SK-MEL-5 (cell line): Measurements from ENCODE around the gene OR2K2. TPM values are rescaled to one million over a fixed set of nuclear protein-coding genes. Genes with fewer than 3 reads are reported as not detected.
"Not testable (repeated sequence)": the region's sequence is repeated elsewhere in the genome, so short reads cannot be mapped to it uniquely, and the experiment has no call there.

Experiments used
- DNase-seq: peaks from one replicate; pipeline ENCODE4 v3.0.0-alpha.2; 2016; ENCODE audit warnings: low read depth, low spot score
- in situ Hi-C: cut with HindIII; loops from 2 replicates; pipeline ENCODE4 v1.10.0; 2016; ENCODE audit warnings: low sequenced_read_pairs, high pct_unique_total_duplicates, low pct_unique_long_range_greater_than_20kb
- polyA plus RNA-seq, 2 experiments: library from polyadenylated mRNA; depleted of rRNA; stranded (reverse); fragments of >200 nt; gene quantifications; 2 replicates each; pipeline ENCODE4 v1.2.3, GENCODE V29; 2015
- total RNA-seq: library from RNA; depleted of rRNA; stranded (reverse); fragments of >200 nt; shearing (Covaris generic); gene quantifications from 2 replicates; pipeline ENCODE4 v1.2.3, GENCODE V29; 2014; rRNA removed

Gene OR2K2
- not detected in 2 replicates for total RNA-seq
- polyA plus RNA-seq (2015; cell fraction: cytosol; rRNA removed) = not detected in 2 replicates
- polyA plus RNA-seq (2015; cell fraction: nucleus; rRNA removed) = not detected in 2 replicates

GRCh38 chr9:111330124-111330523 lies at the start of gene OR2K2:
TSS of gene OR2K2 (minus strand) at chr9:111330224. CDS start at chr9:111328433, 1,791 bp downstream.
- in situ Hi-C loops = no loop called here
- no peak for DNase-seq

- in situ Hi-C loops = no loop called here
- no peak for DNase-seq
Observed at GRCh38 chr9:111375817-111376564, 46.0 kb upstream of the OR2K2 start.

- DNase-seq = no peak
- in situ Hi-C loops = no loop called here
Observed at GRCh38 chr9:111375062-111375461, 45.0 kb upstream of the OR2K2 start.

GRCh38 chr9:111372297-111372696 lies 42.3 kb upstream of the OR2K2 start:
- in situ Hi-C loops = no loop called here
- no peak for DNase-seq

- DNase-seq = no peak
- in situ Hi-C loops = no loop called here
Observed at GRCh38 chr9:111366978-111367377, 37.0 kb upstream of the OR2K2 start.

- in situ Hi-C loops = no loop called here
Observed at GRCh38 chr9:111362526-111362925, 32.5 kb upstream of the OR2K2 start.

GRCh38 chr9:111360881-111361280 lies 30.9 kb upstream of the OR2K2 start:
- in situ Hi-C loops = no loop called here
- DNase-seq = no peak

More at GRCh38 chr9:111362526-111362925, 32.5 kb upstream of the OR2K2 start:
- no peak for DNase-seq

- DNase-seq = no peak
- in situ Hi-C loops = no loop called here
Observed at GRCh38 chr9:111356481-111357244, 26.6 kb upstream of the OR2K2 start.

- in situ Hi-C loops = no loop called here
- no peak for DNase-seq
Observed at GRCh38 chr9:111352545-111352944, 22.5 kb upstream of the OR2K2 start.

- no peak for DNase-seq
- in situ Hi-C loops = no loop called here
Observed at GRCh38 chr9:111350556-111350955, 20.5 kb upstream of the OR2K2 start.

GRCh38 chr9:111349766-111350165 lies 19.7 kb upstream of the OR2K2 start:
- DNase-seq = no peak
- in situ Hi-C loops = no loop called here

GRCh38 chr9:111348821-111349271 lies 18.8 kb upstream of the OR2K2 start:
- no peak for DNase-seq
- in situ Hi-C loops = no loop called here

- DNase-seq, in situ Hi-C loops: not testable (repeated sequence)
Observed at GRCh38 chr9:111334318-111334863, 4.4 kb upstream of the OR2K2 start.

- DNase-seq = no peak
- in situ Hi-C loops = no loop called here
Observed at GRCh38 chr9:111320631-111321030, 9.4 kb downstream of the OR2K2 start.

- DNase-seq = no peak
- in situ Hi-C loops = no loop called here
Observed at GRCh38 chr9:111316796-111317195, 13.2 kb downstream of the OR2K2 start.

- DNase-seq = no peak
- in situ Hi-C loops = no loop called here
Observed at GRCh38 chr9:111305914-111306313, 24.1 kb downstream of the OR2K2 start.

GRCh38 chr9:111304000-111304399 lies 26.0 kb downstream of the OR2K2 start:
- DNase-seq, in situ Hi-C loops: not testable (repeated sequence)

- no peak for DNase-seq
- in situ Hi-C loops = no loop called here
Observed at GRCh38 chr9:111301195-111301594, 28.8 kb downstream of the OR2K2 start.
